KMS-11 (cell line): Measurements from ENCODE around the gene ST6GALNAC6.

Experiments used
- H2AFZ ChIP-seq: fragments of 200-600 bp; sonication (generic); 2 replicates; pipeline ENCODE4 v1.6.1; 2016; ENCODE audit warnings: antibody characterized with exemption, mixed run types, low read depth
- H3K27ac ChIP-seq: fragments of 200-600 bp; sonication (generic); 2 replicates; pipeline ENCODE4 v1.6.1; 2016; ENCODE audit warnings: mild to moderate bottlenecking, mixed run types
- H3K27me3 ChIP-seq: fragments of 200-600 bp; sonication (generic); 2 replicates; pipeline ENCODE4 v1.6.1; 2017; ENCODE audit warnings: mild to moderate bottlenecking, low read depth, mixed run types, moderate library complexity; ENCODE audit not compliant: insufficient read depth
- H3K36me3 ChIP-seq: fragments of 200-600 bp; sonication (generic); 2 replicates; pipeline ENCODE4 v1.6.1; 2017; ENCODE audit warnings: mild to moderate bottlenecking, mixed run types; ENCODE audit not compliant: insufficient read depth
- H3K4me1 ChIP-seq: fragments of 200-600 bp; sonication (generic); 2 replicates; pipeline ENCODE4 v1.6.1; 2016; ENCODE audit warnings: mild to moderate bottlenecking, low read depth, mixed run types; ENCODE audit not compliant: poor library complexity, severe bottlenecking
- H3K4me2 ChIP-seq: fragments of 200-600 bp; sonication (generic); 2 replicates; pipeline ENCODE4 v1.7.0; 2016; ENCODE audit warnings: mild to moderate bottlenecking, mixed run types
- H3K4me3 ChIP-seq: fragments of 200-600 bp; sonication (generic); IDR thresholded peaks from 2 replicates; pipeline ENCODE4 v1.6.1; 2017; ENCODE audit warnings: low read depth, low read length, mixed read lengths; ENCODE audit not compliant: insufficient read depth
- H3K79me2 ChIP-seq: fragments of 200-600 bp; sonication (generic); 2 replicates; pipeline ENCODE4 v1.6.1; 2016; ENCODE audit warnings: low read depth, mixed run types; ENCODE audit not compliant: insufficient read depth
- H3K9ac ChIP-seq: fragments of 200-600 bp; sonication (generic); 2 replicates; pipeline ENCODE4 v1.6.1; 2016; ENCODE audit warnings: mild to moderate bottlenecking, mixed run types
- H4K20me1 ChIP-seq: fragments of 200-600 bp; sonication (generic); 2 replicates; pipeline ENCODE4 v1.6.1; 2016; ENCODE audit warnings: mild to moderate bottlenecking, mixed run types; ENCODE audit not compliant: insufficient read depth
- TF ChIP-seq, protein P1 (sequence below): fragments of 200-600 bp; sonication (generic); conservative IDR thresholded peaks from 2 replicates; pipeline ENCODE4 v1.6.1; 2017; ENCODE audit warnings: low read depth, mild to moderate bottlenecking, antibody characterized with exemption, low read length, moderate library complexity, mixed read lengths

ST6GALNAC6 gene

DNA sequence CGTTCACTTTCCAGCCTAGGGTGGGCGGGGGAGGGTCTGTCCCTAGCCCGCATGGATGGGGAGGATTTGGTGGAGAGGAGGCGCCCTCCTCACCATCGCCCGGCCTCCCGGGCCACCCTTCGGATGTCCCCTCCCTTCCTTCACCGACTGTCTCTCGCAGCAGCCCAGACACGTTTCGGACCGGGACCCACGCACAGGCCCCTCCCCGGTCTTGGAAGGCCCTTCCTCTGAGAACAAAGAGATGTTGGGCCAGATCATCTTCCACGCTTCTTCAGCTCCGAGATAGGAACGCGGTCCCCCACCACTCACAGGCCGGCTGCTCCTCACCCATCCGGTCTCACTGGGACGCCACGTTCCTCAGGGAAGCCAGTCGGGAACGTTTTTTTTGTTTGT, 38.9 kb upstream of the ST6GALNAC6 start:
- Histone ChIP-seq H3K4me2 (no peak overlapping the region), H3K36me3 (no peaks in the 10 kb centered on the region), H2AFZ (no peak overlapping the region), H3K4me3 (no peak overlapping the region), H3K27me3 (no peaks in the 10 kb centered on the region), H3K9ac (no peak overlapping the region), H3K27ac (no peak overlapping the region), H3K4me1 (peaks cover 18% of the 10 kb centered on the region), H4K20me1 (no peaks in the 10 kb centered on the region), H3K79me2 (peaks cover 24% of the 10 kb centered on the region)
- TF ChIP-seq, protein P1, sequence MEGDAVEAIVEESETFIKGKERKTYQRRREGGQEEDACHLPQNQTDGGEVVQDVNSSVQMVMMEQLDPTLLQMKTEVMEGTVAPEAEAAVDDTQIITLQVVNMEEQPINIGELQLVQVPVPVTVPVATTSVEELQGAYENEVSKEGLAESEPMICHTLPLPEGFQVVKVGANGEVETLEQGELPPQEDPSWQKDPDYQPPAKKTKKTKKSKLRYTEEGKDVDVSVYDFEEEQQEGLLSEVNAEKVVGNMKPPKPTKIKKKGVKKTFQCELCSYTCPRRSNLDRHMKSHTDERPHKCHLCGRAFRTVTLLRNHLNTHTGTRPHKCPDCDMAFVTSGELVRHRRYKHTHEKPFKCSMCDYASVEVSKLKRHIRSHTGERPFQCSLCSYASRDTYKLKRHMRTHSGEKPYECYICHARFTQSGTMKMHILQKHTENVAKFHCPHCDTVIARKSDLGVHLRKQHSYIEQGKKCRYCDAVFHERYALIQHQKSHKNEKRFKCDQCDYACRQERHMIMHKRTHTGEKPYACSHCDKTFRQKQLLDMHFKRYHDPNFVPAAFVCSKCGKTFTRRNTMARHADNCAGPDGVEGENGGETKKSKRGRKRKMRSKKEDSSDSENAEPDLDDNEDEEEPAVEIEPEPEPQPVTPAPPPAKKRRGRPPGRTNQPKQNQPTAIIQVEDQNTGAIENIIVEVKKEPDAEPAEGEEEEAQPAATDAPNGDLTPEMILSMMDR: no peak

GRCh38 chr9:127937388-127938297, 38.2 kb upstream of the ST6GALNAC6 start, which contains the start of gene DPM2:
DPM2 (minus strand) TSS chr9:127937854; CDS start chr9:127937820, 34 bp downstream.
- Histone ChIP-seq H3K9ac (peak within 1 kb of the TSS; percentile 65; the same call in 1 of the 2 replicates), H3K4me2 (peak within 1 kb of the TSS; percentile 92), H3K79me2 (peaks cover 24% of the 10 kb centered on the region), H3K4me3 (peak within 1 kb of the TSS; percentile 37), H3K27ac (peak within 1 kb of the TSS; percentile 44), H3K27me3 (no peaks in the 10 kb centered on the region), H2AFZ (peak within 1 kb of the TSS; percentile 63), H3K36me3 (no peaks in the 10 kb centered on the region), H4K20me1 (no peaks in the 10 kb centered on the region), H3K4me1 (peaks cover 19% of the 10 kb centered on the region)
- TF ChIP-seq, protein P1: no peak

GRCh38 chr9:127937056-127937387, 37.6 kb upstream of the ST6GALNAC6 start:
- peak overlapping the region; percentile 37 for H3K4me3 ChIP-seq
- peaks cover 23% of the 10 kb centered on the region for H3K4me1 ChIP-seq
- peak overlapping the region; percentile 44 for H3K27ac ChIP-seq
- no peaks in the 10 kb centered on the region for H3K27me3 ChIP-seq
- H2AFZ ChIP-seq: peak overlapping the region; percentile 63; the same call in 1 of the 2 replicates
- H3K79me2 ChIP-seq: peaks cover 24% of the 10 kb centered on the region
- H3K4me2 ChIP-seq: peak overlapping the region; percentile 92
- TF ChIP-seq, protein P1: no peak
- peak overlapping the region; percentile 65; the same call in 1 of the 2 replicates for H3K9ac ChIP-seq
- no peaks in the 10 kb centered on the region for H3K36me3 ChIP-seq
- H4K20me1 ChIP-seq: no peaks in the 10 kb centered on the region

- Histone ChIP-seq H3K4me1 (peaks cover 29% of the 10 kb centered on the region), H3K27ac (no peak overlapping the region), H3K27me3 (no peaks in the 10 kb centered on the region), H3K4me3 (peak overlapping the region; percentile 37), H4K20me1 (no peaks in the 10 kb centered on the region), H3K4me2 (peak overlapping the region; percentile 92), H3K36me3 (no peaks in the 10 kb centered on the region), H3K9ac (no peak overlapping the region), H2AFZ (no peak overlapping the region), H3K79me2 (peaks cover 24% of the 10 kb centered on the region)
- TF ChIP-seq, protein P1: no peak
Measured at GRCh38 chr9:127936347-127936852, 37.0 kb upstream of the ST6GALNAC6 start.
